CD14-positive monocyte (primary cell): ENCODE data around the gene ZNF384. TPM values are rescaled to one million over a fixed set of nuclear protein-coding genes. Genes with fewer than 3 reads are reported as not detected.

Experiments used
- DNase-seq, 3 donors: peaks; one replicate each; pipeline ENCODE4 v3.0.0-alpha.2; 2011 to 2022
- H2AFZ ChIP-seq: 2 replicates; pipeline ENCODE4 v1.6.0; 2012; ENCODE audit warnings: mild to moderate bottlenecking, low read depth, low read length, inconsistent platforms; ENCODE audit not compliant: insufficient read depth, poor library complexity, severe bottlenecking
- H3K27ac ChIP-seq, 2 donors: 1 replicate in 1 of 2; 2 replicates in 1 of 2; pipeline ENCODE4 v1.5.1; 2012 to 2013; ENCODE audit warnings: low read length in 2 of 2, control low read depth in 1 of 2, inconsistent platforms in 1 of 2, low read depth in 1 of 2, mild to moderate bottlenecking in 1 of 2
- H3K27me3 ChIP-seq, 2 donors: one replicate each; pipeline versions ENCODE4 v1.6.0 to v1.6.1; 2011 to 2013; ENCODE audit warnings: low read length in 2 of 2; ENCODE audit not compliant: control insufficient read depth in 2 of 2, insufficient read depth in 2 of 2
- H3K36me3 ChIP-seq, 2 donors: replicated peaks in 1 of 2; 1 replicate in 1 of 2; 2 replicates in 1 of 2; pipeline versions ENCODE4 v1.5.1 to v1.6.1; 2012 to 2013; ENCODE audit warnings: low read length in 2 of 2, control low read depth in 1 of 2, inconsistent platforms in 1 of 2, mild to moderate bottlenecking in 1 of 2; ENCODE audit not compliant: insufficient read depth in 2 of 2, control insufficient read depth in 1 of 2
- H3K4me1 ChIP-seq, 2 donors: 1 replicate in 1 of 2; 2 replicates in 1 of 2; pipeline versions ENCODE4 v1.5.1 to v1.6.1; 2012 to 2013; ENCODE audit warnings: low read length in 2 of 2, control low read depth in 1 of 2, inconsistent platforms in 1 of 2, mild to moderate bottlenecking in 1 of 2, moderate library complexity in 1 of 2; ENCODE audit not compliant: insufficient read depth in 2 of 2, control insufficient read depth in 1 of 2
- H3K4me2 ChIP-seq: replicated peaks from 2 replicates; pipeline ENCODE3; 2012; ENCODE audit warnings: low read length, moderate library complexity, mild to moderate bottlenecking; ENCODE audit not compliant: poor library complexity, severe bottlenecking; ENCODE audit errors: extremely low read depth
- H3K4me3 ChIP-seq, 3 experiments: fragments of 200-600 bp in 1 of 3; sonication (generic) in 1 of 3; replicated peaks in 1 of 3; 1 replicate in 2 of 3; 2 replicates in 1 of 3; pipeline ENCODE4 v1.5.1; 2011 to 2013; ENCODE audit warnings: low read length in 3 of 3, mild to moderate bottlenecking in 3 of 3, control low read depth in 2 of 3, low read depth in 2 of 3, inconsistent platforms in 1 of 3, moderate library complexity in 1 of 3
- H3K79me2 ChIP-seq: 2 replicates; pipeline ENCODE4 v1.6.0; 2012; ENCODE audit warnings: mild to moderate bottlenecking, control low read depth, inconsistent platforms, low read length, moderate library complexity; ENCODE audit not compliant: insufficient read depth
- H3K9ac ChIP-seq: 2 replicates; pipeline ENCODE4 v1.6.0; 2017; ENCODE audit warnings: low read length, mild to moderate bottlenecking; ENCODE audit not compliant: insufficient read depth, poor library complexity, severe bottlenecking
- H3K9me3 ChIP-seq, 2 donors: replicated peaks in 1 of 2; 1 replicate in 1 of 2; 2 replicates in 1 of 2; pipeline versions ENCODE4 v1.5.1 to v1.6.1; 2012 to 2013; ENCODE audit warnings: low read length in 2 of 2, control low read depth in 1 of 2; ENCODE audit not compliant: control insufficient read depth in 1 of 2, insufficient read depth in 1 of 2
- H4K20me1 ChIP-seq: 2 replicates; pipeline ENCODE4 v1.6.0; 2012; ENCODE audit warnings: mild to moderate bottlenecking, low read length, control low read depth, moderate library complexity; ENCODE audit not compliant: insufficient read depth
- H3K27ac Mint-ChIP-seq, 7 donors: one replicate each; pipeline ENCODE4 v1.8.0; 2020; ENCODE audit warnings: mild to moderate bottlenecking in 7 of 7, mixed read lengths in 7 of 7, moderate library complexity in 6 of 7, inconsistent platforms in 2 of 7
- H3K27me3 Mint-ChIP-seq, 3 donors: one replicate each; pipeline ENCODE4 v1.8.0; 2021 to 2022; ENCODE audit warnings: low read depth in 3 of 3, mild to moderate bottlenecking in 3 of 3, mixed read lengths in 3 of 3, moderate library complexity in 3 of 3, inconsistent platforms in 1 of 3
- H3K36me3 Mint-ChIP-seq, 2 donors: one replicate each; pipeline ENCODE4 v1.8.0; 2020; ENCODE audit warnings: mixed read lengths in 2 of 2, inconsistent platforms in 1 of 2, mild to moderate bottlenecking in 1 of 2
- H3K4me1 Mint-ChIP-seq: one replicate; pipeline ENCODE4 v1.8.0; 2020; ENCODE audit warnings: mild to moderate bottlenecking, mixed read lengths
- H3K4me3 Mint-ChIP-seq, 2 donors: one replicate each; pipeline ENCODE4 v1.8.0; 2020; ENCODE audit warnings: mild to moderate bottlenecking in 2 of 2, mixed read lengths in 2 of 2, moderate library complexity in 1 of 2
- H3K9me3 Mint-ChIP-seq, 7 donors: one replicate each; pipeline ENCODE4 v1.8.0; 2020 to 2022; ENCODE audit warnings: mixed read lengths in 7 of 7, mild to moderate bottlenecking in 6 of 7, moderate library complexity in 6 of 7, inconsistent platforms in 2 of 7
- WGBS: methylation state at CpG from one replicate; pipeline ENCODE4 v1.1.5; 2013; ENCODE audit warnings: missing lambda C conversion rate; ENCODE audit not compliant: insufficient coverage; 5-methylcytosine and 5-hydroxymethylcytosine counted together
- intact Hi-C, 2 donors: fragments of 100-400 bp; cut with micrococcal nuclease; formaldehyde crosslinking; loops; one replicate each; pipeline versions ENCODE4 v1.15.0 to v1.15.1; 2023
- polyA plus RNA-seq, 3 donors: library from polyadenylated mRNA; depleted of rRNA in 1 of 3; unstranded in 2 of 3; stranded (reverse) in 1 of 3; fragments of 300-500 nt in 2 of 3; fragments of >200 nt in 1 of 3; fragmentation: Illumina TruSeq in 2 of 3; gene quantifications; 1 replicate in 2 of 3; 2 replicates in 1 of 3; pipeline ENCODE4 v1.2.3, GENCODE V29; 2012 to 2021
- TF ChIP-seq, protein P1 (sequence below): fragments of 200-600 bp; IDR thresholded peaks from one replicate; pipeline ENCODE4 v1.8.0; 2022; ENCODE audit warnings: antibody characterized with exemption, mild to moderate bottlenecking

ZNF384 gene
- polyA plus RNA-seq, 3 donors: 9.6 to 87.0 (median 10.9) TPM

DNA sequence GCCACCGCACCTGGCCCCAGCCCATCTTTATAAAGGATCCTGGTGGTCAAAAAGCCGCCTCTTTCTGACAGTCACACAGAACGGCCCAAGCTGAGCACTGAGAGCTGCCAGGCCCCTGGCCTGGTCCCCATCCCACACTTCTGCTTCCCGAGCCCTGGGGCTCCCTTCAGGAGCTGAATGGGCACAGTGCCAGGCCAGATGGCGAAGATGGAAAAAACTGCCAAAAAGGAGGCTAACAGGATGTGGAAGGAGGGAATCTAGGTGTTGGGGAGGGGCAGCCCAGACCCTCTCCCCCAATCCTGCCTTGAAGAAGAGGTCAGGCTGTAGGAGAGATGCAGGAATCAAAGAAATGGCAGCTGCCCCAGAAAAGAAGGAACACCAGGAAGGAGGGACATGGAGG is 58.4 kb downstream of the ZNF384 start:
- Histone ChIP-seq H3K4me1 (peaks cover 16 to 20% of the 10 kb centered on the region in 2 donors), H3K4me2 (no peak overlapping the region), H3K79me2 (no peaks in the 10 kb centered on the region), H3K36me3 (no peaks in the 10 kb centered on the region), H3K9me3 (no peaks in the 10 kb centered on the region), H3K4me3 (no peak overlapping the region), H3K27ac (no peak overlapping the region), H3K9ac (no peak overlapping the region), H4K20me1 (no peaks in the 10 kb centered on the region), H2AFZ (no peak overlapping the region), H3K27me3 (no peaks in the 10 kb centered on the region)
- Mint-ChIP-seq H3K9me3 (peaks cover 0 to 2% (median 0%) of the 10 kb centered on the region in 7 donors), H3K36me3 (no peaks in the 10 kb centered on the region), H3K4me3 (peak overlapping the region in 1 of 2 donors; percentile 6), H3K4me1 (peaks cover 21% of the 10 kb centered on the region), H3K27ac (peak overlapping the region in 1 of 7 donors; percentile 46), H3K27me3 (peaks cover 1 to 8% (median 5%) of the 10 kb centered on the region in 3 donors)
- no peak for DNase-seq
- 80% methylated on average over 3 of the region's 5 CpGs for WGBS
- TF ChIP-seq, protein P1, sequence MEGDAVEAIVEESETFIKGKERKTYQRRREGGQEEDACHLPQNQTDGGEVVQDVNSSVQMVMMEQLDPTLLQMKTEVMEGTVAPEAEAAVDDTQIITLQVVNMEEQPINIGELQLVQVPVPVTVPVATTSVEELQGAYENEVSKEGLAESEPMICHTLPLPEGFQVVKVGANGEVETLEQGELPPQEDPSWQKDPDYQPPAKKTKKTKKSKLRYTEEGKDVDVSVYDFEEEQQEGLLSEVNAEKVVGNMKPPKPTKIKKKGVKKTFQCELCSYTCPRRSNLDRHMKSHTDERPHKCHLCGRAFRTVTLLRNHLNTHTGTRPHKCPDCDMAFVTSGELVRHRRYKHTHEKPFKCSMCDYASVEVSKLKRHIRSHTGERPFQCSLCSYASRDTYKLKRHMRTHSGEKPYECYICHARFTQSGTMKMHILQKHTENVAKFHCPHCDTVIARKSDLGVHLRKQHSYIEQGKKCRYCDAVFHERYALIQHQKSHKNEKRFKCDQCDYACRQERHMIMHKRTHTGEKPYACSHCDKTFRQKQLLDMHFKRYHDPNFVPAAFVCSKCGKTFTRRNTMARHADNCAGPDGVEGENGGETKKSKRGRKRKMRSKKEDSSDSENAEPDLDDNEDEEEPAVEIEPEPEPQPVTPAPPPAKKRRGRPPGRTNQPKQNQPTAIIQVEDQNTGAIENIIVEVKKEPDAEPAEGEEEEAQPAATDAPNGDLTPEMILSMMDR: no peak
- intact Hi-C loops: no loop called here

- TF ChIP-seq, protein P1: no peak
- Mint-ChIP-seq H3K27ac (peak overlapping the region in 1 of 7 donors; percentile 37), H3K36me3 (no peaks in the 10 kb centered on the region), H3K4me3 (peak overlapping the region in 1 of 2 donors; percentile 24), H3K9me3 (peaks cover 0 to 2% (median 0%) of the 10 kb centered on the region in 7 donors), H3K4me1 (peaks cover 27% of the 10 kb centered on the region), H3K27me3 (peaks cover 1 to 7% (median 2%) of the 10 kb centered on the region in 3 donors)
- DNase-seq: peak in 1 of 3 donors; percentile 3
- H3K27me3 ChIP-seq: no peaks in the 10 kb centered on the region
- H3K79me2 ChIP-seq: no peaks in the 10 kb centered on the region
- no peak overlapping the region for H2AFZ ChIP-seq
- 70% methylated on average over 2 of the region's 7 CpGs for WGBS
- H3K36me3 ChIP-seq: no peaks in the 10 kb centered on the region
- intact Hi-C loops: no loop called here
- no peaks in the 10 kb centered on the region for H3K9me3 ChIP-seq
- H3K4me3 ChIP-seq: no peak overlapping the region
- H4K20me1 ChIP-seq: no peaks in the 10 kb centered on the region
- H3K9ac ChIP-seq: no peak overlapping the region
- no peak overlapping the region for H3K4me2 ChIP-seq
- H3K27ac ChIP-seq: no peak overlapping the region
- H3K4me1 ChIP-seq: peaks cover 15 to 23% of the 10 kb centered on the region in 2 donors
Observed at GRCh38 chr12:6627616-6628015, 61.6 kb downstream of the ZNF384 start.
